Panc1 (cell line): ENCODE data around the gene PSD4.
"Not testable (repeated sequence)": the region's sequence is repeated elsewhere in the genome, so short reads cannot be mapped to it uniquely, and the experiment has no call there.

Experiments
- POLR2AphosphoS5 ChIP-seq: IDR thresholded peaks from 2 replicates; pipeline ENCODE4 v1.6.1; 2012; ENCODE audit warnings: mild to moderate bottlenecking, low read depth, low read length, moderate library complexity
- REST ChIP-seq, 2 experiments: IDR thresholded peaks; 2 replicates each; pipeline ENCODE4 v1.6.1; 2011 to 2012; ENCODE audit warnings: low read depth in 2 of 2, control low read depth in 1 of 2, low read length in 1 of 2, mild to moderate bottlenecking in 1 of 2, moderate library complexity in 1 of 2; ENCODE audit not compliant: insufficient read depth in 1 of 2
- TCF7L2 ChIP-seq: IDR thresholded peaks from 2 replicates; pipeline ENCODE4 v1.6.1; 2011; ENCODE audit warnings: mild to moderate bottlenecking, low read depth, low read length, inconsistent platforms
- TF ChIP-seq, protein P1 (sequence below): fragments of 450-650 bp; IDR thresholded peaks from 2 replicates; pipeline ENCODE4 v1.5.1; 2017; ENCODE audit warnings: mild to moderate bottlenecking

DNA sequence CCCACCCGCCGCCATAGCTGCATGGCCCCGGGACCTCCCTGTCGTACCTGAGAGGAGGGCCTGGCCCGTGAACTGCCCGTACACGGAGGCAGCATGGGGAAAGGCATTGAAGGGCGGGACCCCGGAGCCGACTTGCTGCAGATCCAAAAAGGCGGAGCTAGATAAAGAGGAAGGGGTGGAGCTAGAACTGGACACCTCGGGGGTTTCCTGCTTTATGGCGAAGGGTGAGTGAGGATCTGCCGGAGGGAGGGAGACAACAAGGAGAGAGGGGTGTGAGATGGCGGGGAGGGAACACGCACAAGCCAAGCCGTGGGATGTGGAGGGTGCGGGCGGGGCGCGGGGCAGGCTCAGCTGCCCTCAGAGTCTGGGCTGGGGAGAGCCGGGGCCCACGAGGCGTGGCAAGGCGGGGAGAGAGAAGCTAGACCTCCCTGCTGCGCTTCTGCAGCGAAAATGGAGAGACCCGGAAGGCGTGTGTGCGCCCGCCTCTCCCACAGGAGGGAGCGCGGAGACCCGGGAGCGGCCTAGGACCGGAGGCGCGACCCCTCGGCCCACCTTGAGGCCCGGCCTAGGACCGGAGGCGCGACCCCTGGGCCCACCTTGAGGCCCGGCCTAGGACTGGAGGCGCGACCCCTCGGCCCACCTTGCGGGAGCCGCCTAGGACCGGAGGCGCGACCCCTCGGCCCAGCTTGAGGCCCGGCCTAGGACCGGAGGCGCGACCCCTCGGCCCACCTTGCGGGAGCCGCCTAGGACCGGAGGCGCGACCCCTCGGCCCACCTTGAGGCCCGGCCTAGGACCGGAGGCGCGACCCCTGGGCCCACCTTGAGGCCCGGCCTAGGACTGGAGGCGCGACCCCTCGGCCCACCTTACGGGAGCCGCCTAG lies 61.8 kb downstream of the PSD4 start:
- not testable (repeated sequence) for TF ChIP-seq POLR2AphosphoS5; TCF7L2; REST (IDR thresholded peaks at IDR 0.05; ENCODE audit: insufficient read depth in 1 of 2, low read depth in 2 of 2, low read length in 1 of 2)
- TF ChIP-seq, protein P1, sequence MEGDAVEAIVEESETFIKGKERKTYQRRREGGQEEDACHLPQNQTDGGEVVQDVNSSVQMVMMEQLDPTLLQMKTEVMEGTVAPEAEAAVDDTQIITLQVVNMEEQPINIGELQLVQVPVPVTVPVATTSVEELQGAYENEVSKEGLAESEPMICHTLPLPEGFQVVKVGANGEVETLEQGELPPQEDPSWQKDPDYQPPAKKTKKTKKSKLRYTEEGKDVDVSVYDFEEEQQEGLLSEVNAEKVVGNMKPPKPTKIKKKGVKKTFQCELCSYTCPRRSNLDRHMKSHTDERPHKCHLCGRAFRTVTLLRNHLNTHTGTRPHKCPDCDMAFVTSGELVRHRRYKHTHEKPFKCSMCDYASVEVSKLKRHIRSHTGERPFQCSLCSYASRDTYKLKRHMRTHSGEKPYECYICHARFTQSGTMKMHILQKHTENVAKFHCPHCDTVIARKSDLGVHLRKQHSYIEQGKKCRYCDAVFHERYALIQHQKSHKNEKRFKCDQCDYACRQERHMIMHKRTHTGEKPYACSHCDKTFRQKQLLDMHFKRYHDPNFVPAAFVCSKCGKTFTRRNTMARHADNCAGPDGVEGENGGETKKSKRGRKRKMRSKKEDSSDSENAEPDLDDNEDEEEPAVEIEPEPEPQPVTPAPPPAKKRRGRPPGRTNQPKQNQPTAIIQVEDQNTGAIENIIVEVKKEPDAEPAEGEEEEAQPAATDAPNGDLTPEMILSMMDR, result not testable (repeated sequence)
